Stimulated activated naive CD4-positive, alpha-beta T cell treated with Interleukin-2 at 50 U/mL for 16 hours (primary cell): ENCODE data around the gene SNAPC2.

ENCODE experiments used
- DNase-seq: peaks from one replicate; lab custom pipeline; 2025; lab: John Stamatoyannopoulos, UW

The SNAPC2 gene

GRCh38 chr19:7968796-7969554 is 48.8 kb downstream of the SNAPC2 start:
- DNase-seq: no peak

GRCh38 chr19:7969555-7969939 is 49.4 kb downstream of the SNAPC2 start:
- DNase-seq: no peak

GRCh38 chr19:7970716-7971448 is 50.7 kb downstream of the SNAPC2 start:
- no peak for DNase-seq

GRCh38 chr19:7971553-7972520 is 51.7 kb downstream of the SNAPC2 start:
- no peak for DNase-seq
